Endothelial cell of umbilical vein (primary cell): ENCODE measurements around the gene GABRR2. TPM values are rescaled to one million over a fixed set of nuclear protein-coding genes. Genes with fewer than 3 reads are reported as not detected.

Source experiments
- BruUV-seq: library from RNA; stranded (reverse); fragments of 400-500 nt; replicated peaks from 2 replicates; lab custom pipeline; 2021; lab: Mats Ljungman, UMichigan
- CTCF ChIA-PET: fragments of 300-600, 350-600 bp; sonication (Branson Sonifier 250); formaldehyde crosslinking; loops from one replicate; lab custom pipeline; 2021; ENCODE audit warnings: antibody characterized with exemption, inconsistent platforms; lab: Charles Lee
- POLR2A ChIA-PET: fragments of 300-600, 350-600 bp; sonication (Branson Sonifier 250); formaldehyde crosslinking; loops from one replicate; lab custom pipeline; 2021; ENCODE audit warnings: antibody characterized with exemption, inconsistent platforms; lab: Charles Lee
- DNase-seq: peaks from one replicate; pipeline ENCODE4 v3.0.0-alpha.2; 2011; ENCODE audit warnings: low read depth, low spot score
- FAIRE-seq: peaks from 2 replicates; lab custom pipeline; 2011; peaks lifted over from hg19 to GRCh38; lab: Jason Lieb, UNC
- H2AFZ ChIP-seq: 2 replicates; pipeline ENCODE4 v1.6.0; 2012; ENCODE audit warnings: low read depth, low read length, control low read depth, inconsistent platforms
- H3K27ac ChIP-seq: 2 replicates; pipeline ENCODE4 v1.5.1; 2011; ENCODE audit warnings: low read depth, mild to moderate bottlenecking, control low read depth, low read length, moderate library complexity; ENCODE audit not compliant: insufficient read depth
- H3K27me3 ChIP-seq, 2 experiments: 2 replicates each; pipeline versions ENCODE4 v1.6.0 to v1.6.1; 2011; ENCODE audit warnings: low read length in 2 of 2, mixed read lengths in 1 of 2; ENCODE audit not compliant: control insufficient read depth in 2 of 2, insufficient read depth in 2 of 2
- H3K36me3 ChIP-seq, 2 experiments: 2 replicates in 1 of 2; 3 replicates in 1 of 2; pipeline ENCODE4 v1.5.1; 2011; ENCODE audit warnings: low read length in 2 of 2, mild to moderate bottlenecking in 1 of 2, moderate library complexity in 1 of 2; ENCODE audit not compliant: control insufficient read depth in 2 of 2, insufficient read depth in 2 of 2; ENCODE audit errors: extremely low read depth in 1 of 2
- H3K4me1 ChIP-seq: 3 replicates; pipeline ENCODE4 v1.5.1; 2011; ENCODE audit warnings: mild to moderate bottlenecking, low read length; ENCODE audit not compliant: control insufficient read depth, insufficient read depth; ENCODE audit errors: extremely low read depth
- H3K4me2 ChIP-seq: 2 replicates; pipeline ENCODE4 v1.6.1; 2011; ENCODE audit warnings: low read length, control low read depth, mixed read lengths; ENCODE audit not compliant: insufficient read depth
- H3K4me3 ChIP-seq, 3 experiments: fragments of 200-600 bp in 1 of 3; sonication (generic), shearing (Covaris generic) in 1 of 3; replicated peaks in 1 of 3; 2 replicates each; pipeline ENCODE4 v1.5.1; 2011 to 2016; ENCODE audit warnings: control low read depth in 3 of 3, low read length in 3 of 3, mild to moderate bottlenecking in 2 of 3, inconsistent platforms in 1 of 3, low read depth in 1 of 3, moderate library complexity in 1 of 3; ENCODE audit not compliant: insufficient read depth in 1 of 3
- H3K79me2 ChIP-seq: 2 replicates; pipeline ENCODE4 v1.6.0; 2012; ENCODE audit warnings: low read length, inconsistent platforms; ENCODE audit not compliant: control insufficient read depth, insufficient read depth
- H3K9ac ChIP-seq: replicated peaks from 2 replicates; pipeline ENCODE3; 2011; ENCODE audit warnings: low read length, control low read depth; ENCODE audit not compliant: insufficient read depth; ENCODE audit errors: extremely low read depth
- H3K9me1 ChIP-seq: replicated peaks from 3 replicates; pipeline ENCODE4 v1.6.0; 2011; ENCODE audit warnings: mild to moderate bottlenecking, low read length; ENCODE audit not compliant: control insufficient read depth, insufficient read depth; ENCODE audit errors: extremely low read depth
- H3K9me3 ChIP-seq: replicated peaks from 2 replicates; pipeline ENCODE4 v1.5.1; 2012; ENCODE audit warnings: low read length, inconsistent platforms; ENCODE audit not compliant: control insufficient read depth, insufficient read depth
- H4K20me1 ChIP-seq: replicated peaks from 2 replicates; pipeline ENCODE3; 2011; ENCODE audit warnings: mild to moderate bottlenecking, low read length; ENCODE audit not compliant: control insufficient read depth, insufficient read depth; ENCODE audit errors: extremely low read depth
- EZH2 ChIP-seq: IDR thresholded peaks from 2 replicates; pipeline ENCODE4 v1.6.1; 2012; ENCODE audit warnings: borderline replicate concordance, low read depth, mild to moderate bottlenecking, moderate library complexity, low read length, inconsistent platforms; ENCODE audit not compliant: severe bottlenecking
- FOS ChIP-seq: IDR thresholded peaks from 2 replicates; pipeline ENCODE4 v1.6.1; 2011; ENCODE audit warnings: mild to moderate bottlenecking, low read length, moderate library complexity, borderline replicate concordance; ENCODE audit not compliant: insufficient read depth
- GATA2 ChIP-seq: IDR thresholded peaks from 2 replicates; pipeline ENCODE4 v1.7.0; 2011; ENCODE audit warnings: low read depth, mild to moderate bottlenecking, moderate library complexity, mixed read lengths, low read length; ENCODE audit not compliant: insufficient read length, insufficient read depth
- JUN ChIP-seq: IDR thresholded peaks from 2 replicates; pipeline ENCODE4 v1.6.1; 2011; ENCODE audit warnings: borderline replicate concordance, low read depth; ENCODE audit not compliant: insufficient read length, insufficient read depth
- MYC ChIP-seq: IDR thresholded peaks from one replicate; pipeline ENCODE4 v1.6.1; 2011; ENCODE audit warnings: mild to moderate bottlenecking, low read depth, low read length
- POLR2A ChIP-seq: IDR thresholded peaks from 2 replicates; pipeline ENCODE4 v1.6.1; 2012; ENCODE audit warnings: low read depth, mild to moderate bottlenecking, control low read depth, low read length
- POLR2AphosphoS5 ChIP-seq: IDR thresholded peaks from 2 replicates; pipeline ENCODE4 v1.6.1; 2012; ENCODE audit warnings: low read depth, mild to moderate bottlenecking, control low read depth, low read length, moderate library complexity; ENCODE audit not compliant: insufficient read depth
- dilution Hi-C: fragments of 300-500 bp; cut with MboI; formaldehyde crosslinking; loops from one replicate; pipeline ENCODE4 v1.15.0; 2019; ENCODE audit warnings: low sequenced_read_pairs; ENCODE audit not compliant: extremely low pct_ligation_motif_present
- intact Hi-C: fragments of 100-400 bp; cut with micrococcal nuclease; formaldehyde crosslinking; loops from one replicate; pipeline ENCODE4 v1.10.0; 2022
- polyA plus RNA-seq, 4 experiments: library from polyadenylated mRNA; depleted of rRNA in 3 of 4; stranded (reverse) in 3 of 4; unstranded in 1 of 4; fragments of >200 nt; gene quantifications; 2 replicates each; pipeline versions ENCODE4 v1.2.1 to v1.2.3, GENCODE V29; 2011 to 2012; ENCODE audit warnings: missing spikeins in 1 of 4
- total RNA-seq: library from RNA; stranded (reverse); gene quantifications from 2 replicates; pipeline ENCODE4 v1.2.3, GENCODE V29; 2021
- TF ChIP-seq, protein P1 (sequence below), 2 donors: IDR thresholded peaks; 1 replicate in 1 of 2; 2 replicates in 1 of 2; pipeline ENCODE4 v1.5.1; 2011; ENCODE audit warnings: low read length in 2 of 2, mild to moderate bottlenecking in 2 of 2, moderate library complexity in 2 of 2, control low read depth in 1 of 2, inconsistent platforms in 1 of 2, low read depth in 1 of 2; ENCODE audit not compliant: insufficient read depth in 1 of 2; ENCODE audit errors: extremely low read depth in 1 of 2
- TF ChIP-seq, protein P2 (sequence below): IDR thresholded peaks from 2 replicates; pipeline ENCODE4 v1.6.1; 2011; ENCODE audit not compliant: insufficient read depth, insufficient read length

Gene GABRR2
- total and polyA plus RNA-seq, 2 donors (not counting 3 experiments of a cell fraction or from before 2014, with no cell fraction given) = 1.4 to 3.6 TPM

DNA sequence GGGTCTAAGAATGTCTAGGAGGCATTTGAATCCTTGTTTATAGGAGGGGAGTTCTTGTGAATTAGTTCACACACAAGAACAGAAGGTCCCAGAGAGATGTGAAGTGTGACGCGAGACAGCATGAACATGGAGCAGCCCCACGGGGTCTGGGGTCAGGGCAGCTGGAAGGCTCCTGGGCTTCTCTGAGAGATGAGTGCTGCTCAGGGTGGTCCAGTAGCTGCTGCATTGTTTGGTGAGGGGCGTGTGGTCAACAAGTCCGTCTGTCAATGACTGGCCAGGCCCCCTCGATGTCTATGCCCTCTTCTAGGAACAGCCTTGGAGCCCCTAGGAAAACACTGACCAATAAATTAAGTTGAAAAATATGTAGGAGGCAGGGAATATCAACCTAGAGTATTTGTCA, 57.8 kb downstream of the GABRR2 start:
- ChIA-PET CTCF (no interaction called here), POLR2A (no interaction called here)
- Histone ChIP-seq H3K27me3 (no peaks in the 10 kb centered on the region), H3K27ac (no peak overlapping the region), H3K9me3 (no peaks in the 10 kb centered on the region), H4K20me1 (no peaks in the 10 kb centered on the region), H3K9ac (no peak overlapping the region), H2AFZ (no peak overlapping the region), H3K4me1 (peaks cover 11% of the 10 kb centered on the region), H3K79me2 (no peaks in the 10 kb centered on the region), H3K36me3 (no peaks in the 10 kb centered on the region), H3K4me3 (no peak overlapping the region), H3K4me2 (no peak overlapping the region), H3K9me1 (no peaks in the 10 kb centered on the region)
- intact Hi-C loops = no loop called here
- BruUV-seq = no TSS peak
- DNase-seq (no peak), FAIRE-seq (no peak)
- dilution Hi-C loops = no loop called here
- TF ChIP-seq FOS (no peak), POLR2AphosphoS5 (no peak), JUN (no peak)

DNA sequence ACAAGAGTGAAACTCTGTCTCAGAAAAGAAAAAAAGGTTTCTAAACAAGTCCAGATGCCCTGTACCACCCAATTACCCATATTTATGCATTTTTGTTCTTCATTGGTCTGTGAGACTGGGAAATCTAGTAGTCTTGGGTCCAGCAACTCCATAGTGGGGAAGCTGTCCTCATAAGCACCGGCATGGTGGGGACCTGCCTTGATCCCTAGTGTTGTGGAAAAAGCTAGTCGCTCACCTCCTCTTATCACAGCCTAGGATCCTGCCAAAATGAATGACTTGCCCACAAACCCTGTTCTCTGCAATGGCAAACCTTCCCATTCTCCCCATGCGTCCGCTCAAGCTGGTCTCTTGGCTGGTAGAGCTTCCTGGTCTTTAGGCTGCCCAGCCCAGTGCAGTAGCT, 59.7 kb downstream of the GABRR2 start:
- H3K9me1 ChIP-seq = no peaks in the 10 kb centered on the region
- DNase-seq (no peak), FAIRE-seq (no peak)
- no peak overlapping the region for H3K4me2 ChIP-seq
- ChIA-PET CTCF (interaction anchor here (0.9 to 1.1 kb wide), 2 partner anchors 42 to 272 kb away, joined by 3 read pairs; no protein-coding TSS in a partner anchor), POLR2A (no interaction called here)
- no peaks in the 10 kb centered on the region for H3K36me3 ChIP-seq
- no peaks in the 10 kb centered on the region for H3K79me2 ChIP-seq
- dilution Hi-C loops = no loop called here
- H4K20me1 ChIP-seq = no peaks in the 10 kb centered on the region
- no peak overlapping the region for H3K4me3 ChIP-seq
- peaks cover 23% of the 10 kb centered on the region for H3K4me1 ChIP-seq
- no TSS peak for BruUV-seq
- TF ChIP-seq POLR2A (no peak), EZH2 (no peak), FOS (no peak), POLR2AphosphoS5 (no peak), MYC (no peak), JUN (no peak), GATA2 (no peak)
- TF ChIP-seq, protein P1, sequence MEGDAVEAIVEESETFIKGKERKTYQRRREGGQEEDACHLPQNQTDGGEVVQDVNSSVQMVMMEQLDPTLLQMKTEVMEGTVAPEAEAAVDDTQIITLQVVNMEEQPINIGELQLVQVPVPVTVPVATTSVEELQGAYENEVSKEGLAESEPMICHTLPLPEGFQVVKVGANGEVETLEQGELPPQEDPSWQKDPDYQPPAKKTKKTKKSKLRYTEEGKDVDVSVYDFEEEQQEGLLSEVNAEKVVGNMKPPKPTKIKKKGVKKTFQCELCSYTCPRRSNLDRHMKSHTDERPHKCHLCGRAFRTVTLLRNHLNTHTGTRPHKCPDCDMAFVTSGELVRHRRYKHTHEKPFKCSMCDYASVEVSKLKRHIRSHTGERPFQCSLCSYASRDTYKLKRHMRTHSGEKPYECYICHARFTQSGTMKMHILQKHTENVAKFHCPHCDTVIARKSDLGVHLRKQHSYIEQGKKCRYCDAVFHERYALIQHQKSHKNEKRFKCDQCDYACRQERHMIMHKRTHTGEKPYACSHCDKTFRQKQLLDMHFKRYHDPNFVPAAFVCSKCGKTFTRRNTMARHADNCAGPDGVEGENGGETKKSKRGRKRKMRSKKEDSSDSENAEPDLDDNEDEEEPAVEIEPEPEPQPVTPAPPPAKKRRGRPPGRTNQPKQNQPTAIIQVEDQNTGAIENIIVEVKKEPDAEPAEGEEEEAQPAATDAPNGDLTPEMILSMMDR (IDR thresholded peaks at IDR 0.05; ENCODE audit: extremely low read depth in 1 of 2, insufficient read depth in 1 of 2, low read depth in 1 of 2, low read length in 2 of 2) = no peak
- TF ChIP-seq, protein P2, sequence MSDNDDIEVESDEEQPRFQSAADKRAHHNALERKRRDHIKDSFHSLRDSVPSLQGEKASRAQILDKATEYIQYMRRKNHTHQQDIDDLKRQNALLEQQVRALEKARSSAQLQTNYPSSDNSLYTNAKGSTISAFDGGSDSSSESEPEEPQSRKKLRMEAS = no peak
- intact Hi-C loops = no loop called here
- no peaks in the 10 kb centered on the region for H3K27me3 ChIP-seq
- no peak overlapping the region for H2AFZ ChIP-seq
- no peak overlapping the region for H3K9ac ChIP-seq
- no peaks in the 10 kb centered on the region for H3K9me3 ChIP-seq
- H3K27ac ChIP-seq = no peak overlapping the region
